HTERT RPE-1 (cell line): ENCODE data around the gene WDR26.
"Not testable (repeated sequence)": the region's sequence is repeated elsewhere in the genome, so short reads cannot be mapped to it uniquely, and the experiment has no call there.

Experiments used
- in situ Hi-C: fragments of 300-500 bp; cut with MboI; formaldehyde crosslinking; loops from 4 replicates; pipeline ENCODE4 v1.14.3; 2020; ENCODE audit warnings: low sequenced_read_pairs

WDR26 gene

GRCh38 chr1:224434691-224435317, at the start of gene WDR26:
Gene WDR26 (minus strand): TSS chr1:224434797.
- in situ Hi-C loops = no loop called here

- in situ Hi-C loops = not testable (repeated sequence)
Measured at GRCh38 chr1:224483206-224483605, 48.6 kb upstream of the WDR26 start.

GRCh38 chr1:224482619-224483018, 48.0 kb upstream of the WDR26 start:
- in situ Hi-C loops = no loop called here

- in situ Hi-C loops = no loop called here
Measured at GRCh38 chr1:224481601-224482000, 47.0 kb upstream of the WDR26 start.

- in situ Hi-C loops = not testable (repeated sequence)
Measured at GRCh38 chr1:224480888-224481459, 46.4 kb upstream of the WDR26 start.

- in situ Hi-C loops = not testable (repeated sequence)
Measured at GRCh38 chr1:224480200-224480599, 45.6 kb upstream of the WDR26 start.

GRCh38 chr1:224472806-224473205, 38.2 kb upstream of the WDR26 start:
- in situ Hi-C loops = no loop called here

GRCh38 chr1:224466154-224466553, 31.6 kb upstream of the WDR26 start:
- in situ Hi-C loops = no loop called here

GRCh38 chr1:224459966-224460365, 25.4 kb upstream of the WDR26 start:
- in situ Hi-C loops = no loop called here

GRCh38 chr1:224458996-224459395, 24.4 kb upstream of the WDR26 start:
- in situ Hi-C loops = no loop called here

- in situ Hi-C loops = no loop called here
Measured at GRCh38 chr1:224458296-224458695, 23.7 kb upstream of the WDR26 start.

GRCh38 chr1:224457782-224458144, 23.2 kb upstream of the WDR26 start:
- in situ Hi-C loops = no loop called here

- in situ Hi-C loops = no loop called here
Measured at GRCh38 chr1:224456637-224456953, 22.0 kb upstream of the WDR26 start.

GRCh38 chr1:224454402-224455055, 19.9 kb upstream of the WDR26 start:
- in situ Hi-C loops = no loop called here

- in situ Hi-C loops = no loop called here
Measured at GRCh38 chr1:224450561-224451350, 16.2 kb upstream of the WDR26 start.

GRCh38 chr1:224450159-224450558, 15.6 kb upstream of the WDR26 start:
- in situ Hi-C loops = no loop called here

GRCh38 chr1:224448453-224449017, 13.9 kb upstream of the WDR26 start:
- in situ Hi-C loops = no loop called here

GRCh38 chr1:224447971-224448370, 13.4 kb upstream of the WDR26 start:
- in situ Hi-C loops = no loop called here

- in situ Hi-C loops = no loop called here
Measured at GRCh38 chr1:224447251-224447650, 12.7 kb upstream of the WDR26 start.

- in situ Hi-C loops = no loop called here
Measured at GRCh38 chr1:224438989-224439388, 4.4 kb upstream of the WDR26 start.

GRCh38 chr1:224435999-224436398, 1.4 kb upstream of the WDR26 start:
- in situ Hi-C loops = no loop called here
